ENCODE results near the gene GSTA3.

DNA sequence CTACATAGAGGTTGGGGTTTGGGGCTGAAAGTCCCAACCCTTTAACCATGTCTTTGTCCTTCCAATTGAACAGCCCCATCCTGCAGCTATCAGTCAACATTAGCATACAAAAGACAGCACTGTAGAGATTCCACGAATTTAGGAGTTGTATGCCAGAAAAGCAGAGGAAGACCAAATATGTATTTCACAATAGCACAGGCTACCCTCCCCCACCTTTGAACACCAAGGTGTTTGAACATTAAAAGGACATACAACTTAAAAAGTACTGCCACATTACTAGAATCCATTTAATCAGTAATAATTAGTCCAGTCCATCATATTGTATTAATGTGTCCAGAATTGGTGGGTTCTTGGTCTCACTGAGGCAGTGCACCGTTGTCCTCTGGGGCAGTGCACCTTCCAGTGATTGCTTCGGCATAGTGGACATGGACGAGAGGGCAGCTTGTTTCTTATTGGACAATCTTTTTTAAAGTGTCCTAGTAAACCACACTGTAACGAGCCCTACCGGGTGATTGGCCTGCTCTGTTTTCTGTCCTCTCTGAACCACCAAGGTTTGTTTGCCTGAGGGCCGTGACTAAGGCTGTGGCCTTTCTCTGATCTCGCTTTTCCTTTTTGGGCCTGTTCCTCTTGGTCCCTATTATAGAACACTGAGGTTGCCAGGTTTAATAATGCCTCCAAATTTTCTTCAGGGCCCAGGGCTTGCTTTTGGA lies 49.2 kb upstream of the GSTA3 start:
- TF ChIP-seq POLR2A (IDR thresholded peaks at IDR 0.05) = no peak
- TF ChIP-seq, protein P1, sequence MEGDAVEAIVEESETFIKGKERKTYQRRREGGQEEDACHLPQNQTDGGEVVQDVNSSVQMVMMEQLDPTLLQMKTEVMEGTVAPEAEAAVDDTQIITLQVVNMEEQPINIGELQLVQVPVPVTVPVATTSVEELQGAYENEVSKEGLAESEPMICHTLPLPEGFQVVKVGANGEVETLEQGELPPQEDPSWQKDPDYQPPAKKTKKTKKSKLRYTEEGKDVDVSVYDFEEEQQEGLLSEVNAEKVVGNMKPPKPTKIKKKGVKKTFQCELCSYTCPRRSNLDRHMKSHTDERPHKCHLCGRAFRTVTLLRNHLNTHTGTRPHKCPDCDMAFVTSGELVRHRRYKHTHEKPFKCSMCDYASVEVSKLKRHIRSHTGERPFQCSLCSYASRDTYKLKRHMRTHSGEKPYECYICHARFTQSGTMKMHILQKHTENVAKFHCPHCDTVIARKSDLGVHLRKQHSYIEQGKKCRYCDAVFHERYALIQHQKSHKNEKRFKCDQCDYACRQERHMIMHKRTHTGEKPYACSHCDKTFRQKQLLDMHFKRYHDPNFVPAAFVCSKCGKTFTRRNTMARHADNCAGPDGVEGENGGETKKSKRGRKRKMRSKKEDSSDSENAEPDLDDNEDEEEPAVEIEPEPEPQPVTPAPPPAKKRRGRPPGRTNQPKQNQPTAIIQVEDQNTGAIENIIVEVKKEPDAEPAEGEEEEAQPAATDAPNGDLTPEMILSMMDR (IDR thresholded peaks at IDR 0.05) = no peak
